MM.1S (cell line): Measurements from ENCODE around the gene ALPG.

Experiments
- CTCF ChIP-seq: fragments of 300-600 bp; sonication (generic); IDR thresholded peaks from 2 replicates; pipeline ENCODE4 v1.5.1; 2016; ENCODE audit warnings: antibody characterized with exemption, low read length, mixed read lengths
- EZH2 ChIP-seq: fragments of 300-600 bp; sonication (generic); optimal IDR thresholded peaks from 2 replicates; pipeline ENCODE3; 2017; ENCODE audit warnings: low read depth, mild to moderate bottlenecking, antibody characterized with exemption, low read length, mixed read lengths
- EZH2phosphoT487 ChIP-seq: fragments of 300-600 bp; sonication (generic); IDR thresholded peaks from 2 replicates; pipeline ENCODE4 v1.6.1; 2018; ENCODE audit warnings: antibody characterized with exemption, low read length

- TF ChIP-seq EZH2phosphoT487 (no peak), CTCF (no peak), EZH2 (no peak)
Measured at GRCh38 chr2:232412986-232413385, 6.3 kb downstream of the ALPG start.
